GM23248 (cell line): ENCODE results near the gene ZFAND4.

Source experiments
- EZH2 ChIP-seq: fragments of 200-600 bp; sonication (generic); IDR thresholded peaks from 2 replicates; pipeline ENCODE4 v1.6.1; 2018; ENCODE audit warnings: antibody characterized with exemption, mild to moderate bottlenecking; ENCODE audit not compliant: insufficient read depth, poor library complexity, severe bottlenecking
- EZH2phosphoT487 ChIP-seq: fragments of 200-600 bp; sonication (generic); IDR thresholded peaks from 2 replicates; pipeline ENCODE4 v1.6.1; 2018; ENCODE audit warnings: antibody characterized with exemption, moderate library complexity, mild to moderate bottlenecking, low read depth; ENCODE audit not compliant: insufficient read depth

- TF ChIP-seq EZH2 (no peak), EZH2phosphoT487 (no peak)
These were observed 81.3 kb downstream of the ZFAND4 start for GRCh38 chr10:45591280-45591679.
